Measurements from ENCODE around the gene CGB7. TPM values are rescaled to one million over a fixed set of nuclear protein-coding genes. Genes with fewer than 3 reads are reported as not detected.
"Not testable (repeated sequence)": the region's sequence is repeated elsewhere in the genome, so short reads cannot be mapped to it uniquely, and the experiment has no call there.

Gene CGB7
- total RNA-seq, 2 experiments from 2014 or later = not detected

DNA sequence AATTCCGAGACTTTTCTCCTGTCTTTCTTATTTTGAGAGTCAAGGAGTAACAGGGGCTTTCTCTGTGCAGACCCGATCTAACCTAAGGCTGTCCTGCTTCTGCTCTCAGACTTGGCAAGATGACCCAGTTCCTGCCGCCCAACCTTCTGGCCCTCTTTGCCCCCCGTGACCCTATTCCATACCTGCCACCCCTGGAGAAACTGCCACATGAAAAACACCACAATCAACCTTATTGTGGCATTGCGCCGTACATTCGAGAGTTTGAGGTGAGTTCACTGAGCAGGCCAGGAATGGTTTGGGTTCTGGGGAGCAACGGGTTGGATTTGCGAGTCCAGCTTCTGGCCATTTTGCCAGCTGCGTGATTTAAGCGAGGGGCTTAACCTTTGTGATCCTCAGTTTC, 28.7 kb upstream of the CGB7 start:
- CTCF ChIA-PET = no interaction called here
- H3K4me1 Mint-ChIP-seq = peaks cover 32% of the 10 kb centered on the region
- peaks cover 1% of the 10 kb centered on the region for H3K27me3 Mint-ChIP-seq
- H3K4me3 Mint-ChIP-seq = peak overlapping the region; percentile 95
- DNase-seq = no peak
- POLR2A ChIA-PET = no interaction called here
- H3K36me3 Mint-ChIP-seq (ENCODE audit: low read depth) = peaks cover 39% of the 10 kb centered on the region
- H3K27ac Mint-ChIP-seq = peak overlapping the region; percentile 94
- H3K9me3 Mint-ChIP-seq = no peaks in the 10 kb centered on the region

DNA sequence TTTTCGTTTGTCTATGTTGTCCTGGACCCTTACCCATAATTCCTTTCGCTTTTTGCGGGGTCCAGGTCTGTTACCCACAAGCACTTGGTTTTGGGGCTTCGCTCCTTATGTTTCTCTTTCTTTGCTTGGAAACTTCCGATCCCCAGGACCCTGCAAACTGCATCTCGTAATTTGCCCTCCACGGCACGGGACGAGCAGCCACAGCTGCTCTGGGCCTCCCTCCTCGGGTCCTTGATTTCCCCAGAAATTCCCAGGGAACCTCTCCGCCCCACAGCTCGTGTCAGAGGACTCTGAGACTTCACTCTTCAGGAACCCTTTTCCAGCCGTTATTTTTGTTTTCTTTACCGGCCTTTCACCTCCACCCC, 28.3 kb upstream of the CGB7 start:
- H3K36me3 Mint-ChIP-seq (ENCODE audit: low read depth) = peaks cover 36% of the 10 kb centered on the region

DNA sequence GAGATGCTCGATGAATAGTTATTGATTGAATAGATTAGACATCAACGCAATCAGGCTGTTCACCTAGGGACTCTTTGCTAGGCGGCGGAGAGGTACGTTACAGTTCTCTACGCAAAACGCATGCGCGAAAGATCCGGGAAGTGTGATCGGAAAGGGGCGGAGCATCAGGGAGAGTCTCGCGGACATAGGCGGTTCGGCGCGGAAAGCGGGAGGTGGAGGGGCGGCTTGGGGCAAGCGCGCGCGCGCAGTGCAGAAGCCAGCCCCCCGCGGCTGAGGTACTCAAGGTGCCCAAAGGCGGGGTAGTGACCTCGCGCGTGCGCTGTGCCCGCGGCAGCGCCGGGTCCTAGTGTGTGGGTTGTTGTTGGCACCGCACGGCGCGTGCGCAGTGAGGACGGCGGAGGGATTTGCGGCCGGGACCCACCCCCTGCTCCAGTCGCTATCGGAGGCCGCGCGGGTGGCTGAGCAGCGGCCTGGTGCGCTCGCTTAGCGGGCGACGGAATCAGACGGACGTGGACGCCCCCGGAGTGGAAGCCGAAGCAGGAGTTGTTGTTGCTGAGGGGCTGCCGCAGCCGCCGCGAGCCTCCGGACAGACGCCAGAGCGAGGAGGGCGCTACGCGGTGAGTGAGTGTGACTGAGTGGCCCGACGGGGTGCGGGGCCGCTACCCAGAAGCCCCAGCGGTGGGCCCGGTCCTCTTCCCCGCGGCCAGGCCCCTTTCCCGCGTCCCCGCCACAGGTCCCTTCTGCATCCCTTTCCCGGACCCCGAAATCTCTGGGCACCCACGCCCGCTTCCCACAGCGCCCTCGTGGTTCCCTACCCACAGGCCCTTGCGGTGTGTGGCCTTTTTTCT, 27.7 kb upstream of the CGB7 start, which contains the start of gene SNRNP70:
Gene SNRNP70 (plus strand): TSS at position 432 of the 848 bp plus-strand sequence. CDS start 964 bp downstream, outside the sequence.
- POLR2A ChIA-PET = no interaction called here

More for the DNA sequence above, 28.3 kb upstream of the CGB7 start:
- ChIA-PET CTCF (no interaction called here), POLR2A (no interaction called here)
- peak overlapping the region; percentile 95 for H3K4me3 Mint-ChIP-seq
- H3K4me1 Mint-ChIP-seq = peaks cover 32% of the 10 kb centered on the region
- H3K9me3 Mint-ChIP-seq = no peaks in the 10 kb centered on the region
- no peak for DNase-seq
- peaks cover 1% of the 10 kb centered on the region for H3K27me3 Mint-ChIP-seq
- H3K27ac Mint-ChIP-seq = peak overlapping the region; percentile 94

DNA sequence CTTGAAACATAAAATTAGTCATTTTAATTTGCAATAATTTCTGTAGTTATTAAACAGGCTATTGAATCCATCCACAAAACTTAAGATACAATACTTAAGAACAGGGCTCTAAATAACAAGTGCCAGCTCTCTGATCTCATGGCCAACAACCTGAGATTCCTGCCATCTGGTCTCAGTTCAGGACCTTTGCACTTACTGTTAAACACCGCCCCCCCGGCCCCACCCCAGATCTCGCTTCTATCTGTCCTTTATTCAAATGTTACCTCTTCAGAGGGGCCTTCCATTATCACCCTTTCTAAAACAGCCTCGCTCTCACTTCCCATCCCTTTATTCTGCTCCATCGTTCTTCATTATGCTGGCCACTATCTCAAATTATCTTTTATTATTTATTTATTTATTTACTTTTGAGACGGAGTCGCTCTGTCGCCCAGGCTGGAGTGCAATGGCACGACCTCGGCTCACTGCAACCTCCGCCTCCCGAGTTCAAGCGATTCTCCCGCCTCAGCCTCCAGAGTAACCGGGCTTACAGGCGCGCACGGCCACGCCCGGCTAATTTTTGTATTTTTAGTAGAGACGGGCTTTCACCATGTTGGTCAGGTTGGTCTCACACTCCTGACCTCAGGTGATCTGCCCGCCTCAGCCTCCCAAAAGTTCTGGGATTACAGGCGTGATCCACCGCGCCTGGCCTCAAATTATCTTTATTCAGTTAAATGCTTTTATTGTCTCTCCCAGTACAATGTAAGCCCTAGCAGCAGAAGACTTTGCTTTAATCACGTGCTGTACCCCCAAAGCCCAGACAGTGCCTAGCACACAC, 26.9 kb upstream of the CGB7 start:
- DNase-seq = no peak
- CTCF ChIA-PET = interaction anchor here (2.0 kb wide), 1 partner anchor 91 kb away, joined by 4 read pairs; the partner anchor contains the start of gene RUVBL2
- Mint-ChIP-seq H3K4me1 (peaks cover 31% of the 10 kb centered on the region), H3K36me3 (ENCODE audit: low read depth) (peaks cover 29% of the 10 kb centered on the region), H3K4me3 (peak overlapping the region; percentile 95), H3K9me3 (no peaks in the 10 kb centered on the region), H3K27ac (peak overlapping the region; percentile 94), H3K27me3 (peaks cover 1% of the 10 kb centered on the region)
- POLR2A ChIA-PET = no interaction called here

More for the DNA sequence above, 27.7 kb upstream of the CGB7 start, which contains the start of gene SNRNP70:
- CTCF ChIA-PET = no interaction called here
- peaks cover 31% of the 10 kb centered on the region for H3K36me3 Mint-ChIP-seq (ENCODE audit: low read depth)
- H3K27me3 Mint-ChIP-seq = peaks cover 1% of the 10 kb centered on the region
- peaks cover 31% of the 10 kb centered on the region for H3K4me1 Mint-ChIP-seq
- H3K27ac Mint-ChIP-seq = peak within 1 kb of the TSS; percentile 94
- DNase-seq = peak; percentile 99
- H3K4me3 Mint-ChIP-seq = peak within 1 kb of the TSS; percentile 95
- H3K9me3 Mint-ChIP-seq = no peaks in the 10 kb centered on the region

GRCh38 chr19:49081273-49081672, 23.7 kb upstream of the CGB7 start:
- CTCF ChIA-PET = no interaction called here
- H3K4me3 Mint-ChIP-seq = no peak overlapping the region
- POLR2A ChIA-PET = no interaction called here

DNA sequence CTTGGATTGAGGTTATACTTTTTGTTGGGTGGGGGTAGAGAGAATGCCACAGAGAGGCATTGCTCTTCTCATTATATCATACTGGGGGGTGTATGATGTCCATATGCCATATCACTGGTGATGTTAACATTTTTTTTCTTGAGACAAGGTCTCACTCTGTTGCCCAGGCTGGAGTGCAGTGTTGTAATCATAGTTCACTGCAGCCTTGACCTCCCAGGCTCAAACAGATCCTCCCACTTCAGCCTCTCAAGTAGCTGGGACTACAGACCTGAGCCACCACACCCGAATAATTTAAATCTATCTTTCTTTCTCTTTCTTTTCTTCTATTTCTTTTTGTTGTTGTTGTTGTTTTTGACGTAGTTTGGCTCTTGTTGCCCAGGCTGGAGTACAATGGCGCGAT, 22.8 kb upstream of the CGB7 start:
- no peaks in the 10 kb centered on the region for H3K36me3 Mint-ChIP-seq (ENCODE audit: low read depth)
- H3K4me1 Mint-ChIP-seq = peaks cover 11% of the 10 kb centered on the region
- POLR2A ChIA-PET = no interaction called here
- no peak overlapping the region for H3K27ac Mint-ChIP-seq
- CTCF ChIA-PET = interaction anchor here (1.6 kb wide), 1 partner anchor 18 kb away, joined by 6 read pairs; no protein-coding TSS in a partner anchor
- H3K4me3 Mint-ChIP-seq = no peak overlapping the region
- DNase-seq = no peak
- H3K27me3 Mint-ChIP-seq = peaks cover 1% of the 10 kb centered on the region
- H3K9me3 Mint-ChIP-seq = no peaks in the 10 kb centered on the region

More at GRCh38 chr19:49081273-49081672, 23.7 kb upstream of the CGB7 start:
- H3K27me3 Mint-ChIP-seq = peaks cover 1% of the 10 kb centered on the region
- DNase-seq = no peak
- peaks cover 15% of the 10 kb centered on the region for H3K4me1 Mint-ChIP-seq
- H3K36me3 Mint-ChIP-seq (ENCODE audit: low read depth) = peaks cover 5% of the 10 kb centered on the region
- no peaks in the 10 kb centered on the region for H3K9me3 Mint-ChIP-seq
- H3K27ac Mint-ChIP-seq = no peak overlapping the region

GRCh38 chr19:49074869-49075268, 17.3 kb upstream of the CGB7 start:
- H3K36me3 Mint-ChIP-seq (ENCODE audit: low read depth); H3K9me3 Mint-ChIP-seq; H3K27ac Mint-ChIP-seq; DNase-seq; POLR2A ChIA-PET; H3K4me3 Mint-ChIP-seq: not testable (repeated sequence)
- CTCF ChIA-PET = interaction anchor here (0.7 to 2.3 kb wide), 3 partner anchors 23 to 867 kb away, joined by 3 to 7 read pairs (median 3); no protein-coding TSS in a partner anchor
- H3K4me1 Mint-ChIP-seq = peaks cover 11% of the 10 kb centered on the region
- H3K27me3 Mint-ChIP-seq = peaks cover 34% of the 10 kb centered on the region

GRCh38 chr19:49073514-49074378, 16.2 kb upstream of the CGB7 start:
- CTCF ChIA-PET = interaction anchor here (1.0 to 2.3 kb wide), 3 partner anchors 24 to 125 kb away, joined by 3 to 7 read pairs (median 3); partner anchors contain the start of genes GYS1 and RUVBL2
- Mint-ChIP-seq H3K27me3 (peaks cover 43% of the 10 kb centered on the region), H3K4me3 (no peak overlapping the region), H3K9me3 (peaks cover 6% of the 10 kb centered on the region), H3K4me1 (peaks cover 11% of the 10 kb centered on the region), H3K36me3 (ENCODE audit: low read depth) (peaks cover 7% of the 10 kb centered on the region), H3K27ac (no peak overlapping the region)
- POLR2A ChIA-PET = no interaction called here
- DNase-seq = no peak

GRCh38 chr19:49071860-49072547, 14.5 kb upstream of the CGB7 start:
- peaks cover 11% of the 10 kb centered on the region for H3K4me1 Mint-ChIP-seq
- peaks cover 54% of the 10 kb centered on the region for H3K27me3 Mint-ChIP-seq
- peaks cover 6% of the 10 kb centered on the region for H3K9me3 Mint-ChIP-seq
- no peak overlapping the region for H3K27ac Mint-ChIP-seq
- no peak for DNase-seq
- H3K36me3 Mint-ChIP-seq (ENCODE audit: low read depth) = peaks cover 7% of the 10 kb centered on the region
- ChIA-PET POLR2A (no interaction called here), CTCF (interaction anchor here (0.6 kb wide), 1 partner anchor 186 kb away, joined by 6 read pairs; no protein-coding TSS in a partner anchor)
- no peak overlapping the region for H3K4me3 Mint-ChIP-seq

GRCh38 chr19:49070416-49070815, 12.9 kb upstream of the CGB7 start:
- CTCF ChIA-PET = interaction anchor here (0.5 to 2.0 kb wide), 5 partner anchors 18 to 77 kb away, joined by 3 to 4 read pairs (median 3); partner anchors contain the start of genes GYS1 and RUVBL2
- Mint-ChIP-seq H3K27me3 (peaks cover 68% of the 10 kb centered on the region), H3K36me3 (ENCODE audit: low read depth) (peaks cover 7% of the 10 kb centered on the region), H3K9me3 (peaks cover 6% of the 10 kb centered on the region), H3K4me1 (peaks cover 11% of the 10 kb centered on the region), H3K27ac (no peak overlapping the region), H3K4me3 (no peak overlapping the region)
- POLR2A ChIA-PET = no interaction called here
- DNase-seq = no peak

DNA sequence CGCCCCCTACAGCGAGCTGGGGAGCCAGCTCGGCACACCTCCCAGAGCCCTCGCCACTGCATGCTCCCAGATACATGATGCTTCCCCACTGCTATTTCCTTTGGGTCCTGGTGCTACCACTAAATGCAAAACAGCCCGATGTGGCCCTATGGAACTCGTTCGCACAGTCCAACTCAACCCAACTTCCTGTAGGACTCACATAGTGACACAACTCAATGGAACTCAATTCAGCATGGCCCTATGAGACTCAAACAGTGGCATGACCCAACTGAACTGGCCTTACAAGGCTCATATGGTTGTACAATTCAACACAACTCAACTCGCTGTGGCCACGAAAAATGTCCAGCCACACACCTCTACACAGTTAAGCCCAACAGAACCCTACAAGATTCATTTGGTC, 11.5 kb upstream of the CGB7 start:
- Mint-ChIP-seq H3K4me3 (no peak overlapping the region), H3K4me1 (peaks cover 11% of the 10 kb centered on the region), H3K27ac (no peak overlapping the region), H3K36me3 (ENCODE audit: low read depth) (peaks cover 7% of the 10 kb centered on the region), H3K9me3 (peaks cover 6% of the 10 kb centered on the region), H3K27me3 (peaks cover 74% of the 10 kb centered on the region)
- CTCF ChIA-PET = interaction anchor here (0.6 to 2.0 kb wide), 2 partner anchors 20 to 103 kb away, joined by 3 to 4 read pairs; no protein-coding TSS in a partner anchor
- no peak for DNase-seq
- POLR2A ChIA-PET = no interaction called here

DNA sequence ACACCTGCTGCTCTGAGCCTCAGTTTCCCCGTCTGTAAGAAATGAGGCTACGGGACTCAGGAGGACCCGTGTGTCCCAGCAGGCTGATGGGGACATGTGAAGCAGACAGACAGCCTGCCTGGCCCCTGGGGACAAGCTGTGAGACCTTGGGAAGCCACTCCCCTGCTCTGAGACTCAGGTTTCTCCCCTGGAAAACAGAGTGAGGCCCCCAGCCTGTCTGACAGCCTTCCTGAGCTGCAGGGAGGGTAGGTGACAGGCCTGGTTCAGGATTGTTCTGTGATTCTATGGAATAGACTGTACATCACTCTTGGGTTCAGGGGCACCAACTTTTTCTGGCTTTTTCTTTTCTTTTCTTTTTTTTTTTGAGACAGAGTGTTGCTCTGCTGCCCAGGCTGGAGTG, 10.0 kb upstream of the CGB7 start:
- Mint-ChIP-seq H3K27ac (no peak overlapping the region), H3K27me3 (peaks cover 72% of the 10 kb centered on the region), H3K9me3 (peaks cover 6% of the 10 kb centered on the region), H3K4me1 (peaks cover 2% of the 10 kb centered on the region), H3K4me3 (no peak overlapping the region), H3K36me3 (ENCODE audit: low read depth) (no peaks in the 10 kb centered on the region)
- ChIA-PET CTCF (no interaction called here), POLR2A (no interaction called here)
- no peak for DNase-seq

Data from activated CD4-positive, alpha-beta T cell treated with anti-CD3 and anti-CD28 coated beads, Interleukin-2, amount 10 ng/mL, durations not matched to agents 7 days and 5 days (primary cell).